Measurements from ENCODE around the gene OXT.

DNA sequence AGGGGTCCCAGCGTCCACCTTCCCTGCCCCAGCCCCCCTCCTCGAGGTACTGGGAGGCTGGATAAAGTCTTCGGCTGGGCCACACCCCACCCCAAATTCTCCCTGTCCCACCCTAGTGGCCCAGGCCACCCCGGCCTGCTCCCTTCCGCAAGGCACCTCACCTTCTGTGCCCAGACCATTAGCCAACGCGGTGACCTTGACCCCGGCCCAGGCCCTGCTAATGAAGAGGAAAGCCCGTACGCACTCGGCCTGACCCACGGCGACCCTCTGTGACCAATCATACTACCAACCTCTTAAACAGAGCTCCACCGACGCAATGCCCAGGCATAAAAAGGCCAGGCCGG lies 182 bp upstream of the OXT start:
- TF ChIP-seq, protein P1, sequence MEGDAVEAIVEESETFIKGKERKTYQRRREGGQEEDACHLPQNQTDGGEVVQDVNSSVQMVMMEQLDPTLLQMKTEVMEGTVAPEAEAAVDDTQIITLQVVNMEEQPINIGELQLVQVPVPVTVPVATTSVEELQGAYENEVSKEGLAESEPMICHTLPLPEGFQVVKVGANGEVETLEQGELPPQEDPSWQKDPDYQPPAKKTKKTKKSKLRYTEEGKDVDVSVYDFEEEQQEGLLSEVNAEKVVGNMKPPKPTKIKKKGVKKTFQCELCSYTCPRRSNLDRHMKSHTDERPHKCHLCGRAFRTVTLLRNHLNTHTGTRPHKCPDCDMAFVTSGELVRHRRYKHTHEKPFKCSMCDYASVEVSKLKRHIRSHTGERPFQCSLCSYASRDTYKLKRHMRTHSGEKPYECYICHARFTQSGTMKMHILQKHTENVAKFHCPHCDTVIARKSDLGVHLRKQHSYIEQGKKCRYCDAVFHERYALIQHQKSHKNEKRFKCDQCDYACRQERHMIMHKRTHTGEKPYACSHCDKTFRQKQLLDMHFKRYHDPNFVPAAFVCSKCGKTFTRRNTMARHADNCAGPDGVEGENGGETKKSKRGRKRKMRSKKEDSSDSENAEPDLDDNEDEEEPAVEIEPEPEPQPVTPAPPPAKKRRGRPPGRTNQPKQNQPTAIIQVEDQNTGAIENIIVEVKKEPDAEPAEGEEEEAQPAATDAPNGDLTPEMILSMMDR (conservative IDR thresholded peaks at IDR 0.05; ENCODE audit: low read length) = no peak
- no peak for TF ChIP-seq EZH2phosphoT487 (IDR thresholded peaks at IDR 0.05; ENCODE audit: borderline replicate concordance, low read depth, low read length)
